GM18499 (cell line): ENCODE measurements around the gene RNF19B.
A peak's percentile ranks its signal among the peaks of the same experiment; 100 is the strongest.
"Not testable (repeated sequence)": the region's sequence is repeated elsewhere in the genome, so short reads cannot be mapped to it uniquely, and the experiment has no call there.

Source experiments
- ATAC-seq: cut with Tn5 transposase; IDR thresholded peaks from one replicate; pipeline ENCODE4 v1.9.1; 2021; ENCODE audit warnings: moderate number of reproducible peaks; ENCODE audit not compliant: insufficient read depth, unreplicated experiment

Gene RNF19B

DNA sequence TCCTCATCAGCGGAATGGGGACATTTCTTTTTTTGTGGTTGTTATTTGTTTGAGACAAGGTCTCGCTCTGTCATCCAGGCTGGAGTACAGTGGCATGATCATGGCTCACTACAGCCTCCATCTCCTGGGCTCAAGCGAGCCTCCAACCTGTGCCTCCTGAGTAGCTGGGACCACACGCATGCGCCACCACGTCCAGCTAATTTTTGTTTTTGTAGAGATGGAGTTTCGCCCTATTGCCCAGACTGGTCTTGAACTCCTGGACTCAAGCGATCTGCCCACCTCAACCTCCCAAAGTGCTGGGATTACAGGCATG lies 28.7 kb upstream of the RNF19B start:
- ATAC-seq, result not testable (repeated sequence)

DNA sequence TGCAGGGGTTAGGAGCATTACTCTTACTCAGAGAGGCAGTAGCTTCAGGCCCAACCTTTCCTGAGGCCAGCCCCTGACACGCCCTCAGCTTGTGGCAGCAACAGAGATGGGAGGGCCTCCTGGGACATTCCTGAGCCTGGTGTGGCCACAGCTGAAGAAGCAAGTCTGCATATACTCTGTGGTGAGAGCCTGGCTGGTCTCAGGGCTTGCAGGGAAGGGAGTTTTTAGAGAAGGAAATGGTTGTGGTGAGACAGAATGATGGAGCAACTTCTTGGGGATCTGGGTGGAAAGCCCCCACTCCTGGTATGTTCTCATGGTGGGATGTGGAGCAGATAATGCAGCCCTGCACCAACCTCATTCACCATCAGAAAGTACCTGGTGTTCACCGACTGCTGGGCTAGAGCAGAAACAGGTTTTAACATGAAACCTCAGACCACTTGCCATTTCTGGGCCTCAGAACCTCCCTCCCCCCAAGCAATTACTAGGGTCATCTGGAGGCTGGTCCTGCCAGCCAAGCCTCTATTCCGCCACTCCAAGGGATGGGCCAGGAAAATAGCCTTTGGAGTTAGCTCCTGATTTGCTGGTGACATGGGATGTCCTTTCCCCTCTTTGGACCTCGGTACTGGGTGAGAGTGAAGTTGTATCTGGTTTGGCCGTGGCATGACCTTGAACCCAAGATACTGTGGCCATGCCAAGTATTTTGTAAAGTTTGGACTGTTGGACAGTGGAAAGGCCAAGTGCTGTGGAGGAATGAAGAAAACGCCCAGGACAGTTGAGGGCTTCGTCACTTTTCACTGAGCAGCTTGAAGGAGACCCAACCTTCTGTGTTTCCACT lies 28.1 kb upstream of the RNF19B start:
- ATAC-seq, result peak; percentile 60

DNA sequence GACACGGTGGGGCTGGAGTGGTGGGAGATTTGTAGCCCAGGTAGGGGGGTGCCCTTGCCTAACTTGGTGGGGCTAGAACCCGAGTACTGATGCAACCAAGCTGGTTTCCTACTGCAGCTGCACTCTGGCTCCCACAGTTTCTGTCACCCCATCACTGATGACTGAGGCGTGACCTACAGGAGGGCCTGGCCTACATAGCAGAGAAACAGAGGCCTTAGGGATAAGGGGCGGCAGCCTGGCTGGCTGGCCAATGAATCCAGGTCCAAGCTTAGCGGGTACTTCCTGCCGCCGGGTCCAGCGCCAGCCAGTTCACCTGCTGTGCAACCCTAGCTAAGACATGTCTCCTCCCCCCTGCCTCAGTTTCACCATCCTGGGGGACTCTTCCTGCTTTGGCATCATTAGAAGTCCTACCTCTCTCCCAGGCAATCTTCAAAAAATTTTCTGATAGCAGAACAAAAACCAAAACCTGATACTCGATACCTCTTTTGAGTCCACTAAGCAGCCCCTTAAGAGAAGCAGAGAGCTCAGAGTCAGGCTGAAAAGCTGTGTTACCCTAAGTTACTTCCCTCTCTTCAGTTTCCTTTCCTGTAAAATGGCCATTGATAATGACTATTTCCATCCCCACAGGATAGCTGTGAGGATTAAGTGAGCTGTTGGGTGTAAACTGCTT lies 27.3 kb upstream of the RNF19B start:
- ATAC-seq, result no peak

DNA sequence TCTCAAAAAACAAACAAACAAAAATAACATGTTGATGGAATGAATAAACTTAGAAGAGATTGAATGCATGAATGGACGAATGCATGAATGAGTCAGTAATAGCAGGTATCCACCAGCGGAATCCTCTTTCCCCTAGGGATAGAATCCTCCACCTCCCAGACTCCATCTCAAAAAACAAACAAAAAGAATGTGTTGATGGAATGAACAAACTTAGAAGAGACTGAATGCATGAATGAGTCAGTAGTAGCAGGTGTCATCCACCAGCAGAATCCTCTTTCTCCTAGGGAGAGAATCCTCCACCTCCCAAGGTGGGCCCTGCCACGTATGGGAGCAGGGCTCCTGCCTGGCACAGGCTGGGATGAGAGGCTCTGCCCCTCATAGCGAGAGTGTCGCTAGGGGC lies 26.8 kb upstream of the RNF19B start:
- ATAC-seq, result no peak

DNA sequence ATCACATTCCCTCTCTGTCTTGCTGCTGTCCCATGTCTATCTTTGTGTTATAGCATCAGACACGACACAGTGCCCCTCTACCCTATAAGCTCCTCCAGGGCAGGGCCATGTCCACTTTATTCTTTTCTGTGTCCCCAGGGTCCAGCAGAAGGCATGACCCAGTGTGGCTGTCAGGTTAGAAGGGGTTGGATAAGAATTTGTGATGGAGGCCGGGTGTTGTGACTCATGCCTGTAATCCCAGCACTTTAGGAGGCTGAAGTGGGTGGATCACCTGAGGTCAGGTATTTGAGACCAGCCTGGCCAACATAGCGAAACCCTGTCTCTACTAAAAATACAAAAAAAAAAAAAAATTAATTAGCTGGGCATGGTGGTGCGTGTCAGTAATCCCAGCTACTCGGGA lies 26.3 kb upstream of the RNF19B start:
- ATAC-seq, result no peak

DNA sequence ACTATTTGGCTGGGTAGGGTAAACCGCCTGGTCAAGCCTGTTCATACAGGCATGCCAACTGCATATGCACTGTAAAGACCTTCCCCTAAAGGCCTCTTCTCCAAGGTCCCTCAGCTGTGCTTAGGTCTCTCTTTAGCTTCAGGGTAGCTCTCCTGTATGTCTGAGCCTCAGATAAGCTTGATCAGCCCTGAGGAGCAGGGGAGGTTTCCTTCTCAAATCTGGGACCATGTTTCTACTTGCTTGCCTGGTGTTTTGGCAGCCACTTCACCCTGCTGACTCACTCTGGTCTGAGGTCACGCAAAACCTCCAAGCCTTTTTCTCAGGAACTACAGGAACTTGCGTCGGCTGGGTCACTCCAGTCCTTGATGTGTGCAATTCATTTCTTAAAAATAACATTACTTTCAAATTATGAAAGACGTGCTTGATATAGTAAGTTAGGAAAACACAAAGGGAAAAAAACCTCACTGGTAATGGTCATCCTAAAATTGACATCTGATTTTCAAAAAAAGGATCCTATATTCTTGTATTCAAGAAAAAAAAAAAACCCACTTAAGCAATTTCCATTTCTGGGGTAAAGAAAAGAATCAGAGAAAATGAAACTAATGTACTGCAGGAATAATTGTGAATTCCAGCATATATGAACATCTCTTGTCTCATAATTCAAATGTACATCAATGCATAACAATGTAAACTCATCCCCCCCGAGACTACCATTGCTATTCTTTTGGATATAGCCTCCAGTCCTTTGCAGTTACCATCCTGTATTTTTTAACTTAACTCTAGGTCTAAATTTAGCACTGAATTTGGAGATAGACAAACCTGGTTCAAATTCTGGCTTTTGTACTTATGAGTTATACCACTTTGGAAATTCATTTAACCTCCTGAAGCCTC lies 24.8 kb upstream of the RNF19B start:
- ATAC-seq, result no peak

DNA sequence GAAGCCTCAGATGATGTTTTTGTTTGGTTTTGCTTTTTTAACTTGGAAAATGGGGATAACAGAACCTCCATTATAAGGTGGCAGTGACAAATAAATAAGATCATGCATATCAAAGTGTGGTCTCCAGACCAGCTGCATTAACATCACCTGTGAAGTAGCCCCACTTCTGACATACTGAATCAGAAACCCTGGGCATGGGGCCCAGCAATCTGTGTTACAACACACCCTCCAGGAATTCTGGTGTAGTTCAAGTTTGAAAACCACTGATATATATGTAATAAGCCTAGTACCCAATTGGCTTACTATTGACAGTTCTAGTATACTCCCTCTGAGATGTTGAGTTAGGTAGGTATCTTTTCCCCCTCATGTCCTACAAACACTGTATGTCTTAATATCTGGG lies 24.1 kb upstream of the RNF19B start:
- ATAC-seq, result no peak

DNA sequence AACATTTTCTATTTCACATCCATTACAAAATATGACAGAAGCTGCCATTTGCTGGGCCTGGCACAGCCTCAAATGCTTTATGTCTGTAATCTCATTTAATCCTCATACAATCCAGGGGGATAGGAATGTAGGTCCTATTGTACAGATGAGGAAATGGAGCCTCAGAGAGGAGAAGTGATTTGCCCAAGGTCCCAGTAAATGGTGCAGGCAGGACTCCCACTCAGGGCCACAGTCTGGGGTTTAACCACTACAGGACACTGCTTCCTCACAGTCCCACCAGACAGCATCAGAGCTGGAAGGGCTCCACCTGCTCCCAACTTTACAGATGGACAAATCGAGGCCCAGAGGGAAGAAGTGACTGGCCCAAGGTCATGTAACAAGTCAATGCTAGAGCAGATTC lies 20.6 kb upstream of the RNF19B start:
- ATAC-seq, result no peak

DNA sequence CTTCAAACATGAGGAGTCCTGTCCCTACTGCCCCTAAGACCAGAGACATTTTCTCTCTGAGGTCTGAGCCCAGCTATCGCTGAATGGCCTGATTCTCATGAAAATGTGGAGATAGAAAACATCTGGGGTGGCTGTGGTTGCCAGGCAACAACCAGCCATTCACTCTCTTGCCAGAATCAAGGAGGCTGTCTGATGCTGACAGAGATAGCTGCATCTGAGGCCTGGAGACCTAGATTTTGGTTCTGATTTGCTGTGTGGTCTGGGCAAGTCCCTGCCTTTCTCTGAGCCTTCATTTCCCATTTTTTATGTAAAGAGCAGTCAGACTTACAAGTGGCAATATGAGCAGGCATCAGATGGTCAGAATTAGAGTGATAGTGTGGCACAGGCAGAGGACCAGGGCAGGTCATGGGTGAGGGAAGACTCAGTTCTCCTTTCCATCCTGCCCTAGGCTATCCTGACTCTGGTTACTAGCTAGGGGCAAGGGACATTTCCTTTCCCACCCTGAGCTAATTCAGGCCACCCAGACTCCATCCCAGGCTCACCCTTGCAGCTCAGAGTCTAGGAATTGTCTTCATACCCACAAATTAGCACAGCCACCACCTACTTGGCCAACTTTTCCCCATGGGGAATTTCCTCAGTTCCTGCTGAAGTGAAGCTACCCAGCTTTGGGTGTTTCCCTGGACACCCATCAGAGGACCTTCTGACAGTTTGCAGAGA lies 20.0 kb upstream of the RNF19B start:
- ATAC-seq, result no peak

DNA sequence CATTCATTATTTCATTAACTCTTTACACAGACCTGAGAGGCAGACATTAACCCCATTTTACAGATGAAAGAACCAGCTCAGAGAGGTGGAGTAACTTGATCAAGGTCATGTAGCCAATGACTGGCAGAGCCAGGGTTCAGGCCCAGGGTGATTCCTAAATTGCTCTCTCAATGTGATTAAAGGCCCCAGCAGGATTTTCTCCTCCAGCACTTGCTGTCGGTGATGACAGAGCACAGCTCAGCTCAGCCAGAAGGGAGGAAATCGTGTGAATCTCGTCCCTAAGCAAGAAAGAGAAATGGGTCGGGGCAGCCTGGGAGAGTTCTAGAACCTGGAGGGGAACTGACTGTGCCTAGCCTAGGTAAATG lies 19.5 kb upstream of the RNF19B start:
- ATAC-seq, result no peak

DNA sequence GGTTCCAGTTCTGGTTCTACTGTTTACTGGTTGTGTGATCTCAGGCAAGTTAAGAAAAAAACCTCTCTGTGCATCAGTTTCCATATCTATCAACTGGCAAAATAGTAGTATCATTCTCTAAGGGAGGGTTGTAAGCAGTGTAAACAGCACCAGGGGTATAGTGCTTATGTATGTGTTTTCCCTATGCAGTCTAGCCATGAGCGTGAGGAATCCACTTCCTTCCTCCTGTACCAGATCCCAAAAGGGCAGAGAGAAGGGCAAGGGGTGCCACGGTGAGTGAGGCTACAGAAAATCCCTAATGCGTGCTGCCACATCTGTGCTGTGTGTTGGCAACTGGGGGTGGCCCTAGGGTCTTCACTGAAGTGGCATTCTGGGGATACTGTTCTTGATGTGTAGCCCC lies 18.4 kb upstream of the RNF19B start:
- no peak for ATAC-seq

DNA sequence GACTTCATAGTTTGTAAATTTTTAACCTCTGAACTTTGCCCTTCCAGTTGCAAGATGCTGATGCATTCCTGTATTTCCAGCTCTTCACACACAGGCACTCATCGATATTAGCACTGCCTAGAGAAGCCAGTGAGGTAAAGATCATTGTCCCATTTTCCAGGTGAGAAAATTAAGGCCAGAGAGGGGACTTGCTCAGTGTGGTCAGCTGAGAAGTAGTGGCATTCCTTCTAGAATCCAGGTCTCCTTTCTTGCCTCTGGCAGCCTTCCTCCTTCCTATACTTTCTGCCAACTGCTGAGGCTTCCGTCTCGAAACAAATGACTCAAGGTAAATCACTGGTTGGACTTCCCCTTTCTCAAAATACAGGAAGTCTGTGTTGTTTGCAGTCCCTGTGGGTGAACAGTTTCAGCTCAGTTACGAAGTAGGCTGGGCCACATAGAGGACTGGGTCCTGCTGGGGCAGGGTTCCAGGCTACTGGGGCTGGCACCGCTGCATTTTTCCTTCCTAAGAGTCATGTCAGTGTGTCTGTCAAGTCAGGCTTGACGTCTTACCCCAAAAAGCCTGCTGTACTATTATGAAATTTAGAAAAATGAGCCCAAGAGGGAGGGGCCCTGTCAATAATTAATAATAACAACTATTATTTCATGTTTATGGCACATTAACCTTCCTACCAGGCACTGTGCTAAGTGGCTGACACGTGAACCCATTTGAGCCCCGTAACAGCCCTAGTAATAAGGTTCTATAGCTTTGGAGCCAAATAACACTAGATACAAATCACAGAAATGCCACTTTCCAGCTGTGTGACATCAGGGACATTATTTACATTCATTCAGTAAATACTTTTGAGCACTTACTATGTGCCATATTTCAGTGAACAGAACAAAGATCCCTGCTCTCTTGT lies 16.6 kb upstream of the RNF19B start:
- ATAC-seq, result peak; percentile 57

DNA sequence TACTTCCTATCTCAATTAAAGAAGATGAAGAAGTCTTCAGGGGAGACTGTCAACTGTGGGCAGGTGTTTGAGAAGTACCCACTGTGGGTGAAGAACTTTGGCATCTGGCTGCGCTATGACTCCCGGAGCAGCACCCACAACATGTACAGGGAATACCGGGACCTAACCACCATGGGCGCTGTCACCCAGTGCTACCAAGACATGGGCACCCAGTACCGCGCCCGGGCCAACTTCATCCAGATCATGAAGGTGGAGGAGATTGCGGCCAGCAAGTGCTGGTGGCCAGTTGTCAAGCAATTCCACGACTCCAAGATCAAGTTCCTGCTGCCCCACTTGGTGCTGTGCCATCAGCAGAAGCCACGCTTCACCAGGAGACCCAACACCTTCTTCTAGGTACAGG lies 15.5 kb upstream of the RNF19B start:
- ATAC-seq, result no peak

DNA sequence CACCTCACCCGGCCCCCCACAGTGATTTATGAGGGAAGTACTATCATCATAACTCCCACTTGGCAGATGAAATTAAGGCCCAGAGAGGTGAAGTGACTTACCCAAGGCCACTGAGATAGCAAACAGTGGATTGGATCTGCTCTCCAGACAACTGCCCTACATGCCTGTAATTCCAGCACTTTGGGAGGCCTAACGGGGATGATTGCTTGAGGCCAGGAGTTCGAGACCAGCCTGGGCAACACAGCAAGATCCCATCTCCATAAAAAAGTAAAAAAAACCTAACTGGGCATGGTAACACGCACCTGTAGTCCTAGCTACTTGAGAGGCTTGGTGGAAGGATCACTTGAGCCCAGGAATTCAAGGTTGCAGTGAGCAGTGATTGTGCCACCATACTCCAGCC lies 14.2 kb upstream of the RNF19B start:
- ATAC-seq, result no peak

DNA sequence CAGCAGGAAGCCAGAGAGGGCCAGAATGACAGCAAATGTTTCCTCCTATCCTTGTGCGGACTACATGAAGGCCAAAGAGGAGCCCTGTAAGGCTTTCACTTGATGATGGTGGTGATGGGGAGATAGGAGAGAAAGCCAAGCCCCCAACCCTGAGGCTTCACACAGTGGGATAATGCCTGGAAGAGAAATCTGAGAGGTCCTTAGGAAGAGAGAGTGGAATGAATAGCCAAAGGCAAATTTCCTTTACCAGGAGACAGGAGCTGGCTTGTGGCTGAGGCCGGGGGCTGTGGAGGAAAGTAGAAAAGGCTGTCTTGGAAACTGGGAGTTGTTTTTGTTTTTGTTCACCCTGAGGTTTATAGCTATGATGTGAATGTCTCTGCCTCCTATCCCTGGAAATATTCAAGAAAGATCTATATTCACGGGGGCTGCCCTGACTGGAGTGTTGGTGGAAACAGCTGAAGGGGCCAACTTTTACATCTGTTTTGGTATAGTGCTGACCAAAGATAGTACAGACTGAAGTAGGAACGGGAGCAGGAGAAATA lies 13.0 kb upstream of the RNF19B start:
- no peak for ATAC-seq

DNA sequence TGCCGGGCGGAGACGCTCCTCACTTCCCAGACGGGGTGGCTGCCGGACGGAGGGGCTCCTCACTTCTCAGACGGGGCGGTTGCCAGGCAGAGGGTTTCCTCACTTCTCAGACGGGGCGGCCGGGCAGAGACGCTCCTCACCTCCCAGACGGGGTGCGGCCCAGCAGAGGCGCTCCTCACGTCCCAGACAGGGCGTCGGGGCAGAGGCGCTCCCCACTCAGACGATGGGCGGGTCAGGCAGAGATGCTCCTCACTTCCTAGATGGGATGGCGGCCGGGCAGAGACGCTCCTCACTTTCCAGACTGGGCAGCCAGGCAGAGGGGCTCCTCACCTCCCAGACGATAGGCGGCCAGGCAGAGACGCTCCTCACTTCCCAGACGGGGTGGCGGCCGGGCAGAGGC lies 10.4 kb upstream of the RNF19B start:
- ATAC-seq, result not testable (repeated sequence)

DNA sequence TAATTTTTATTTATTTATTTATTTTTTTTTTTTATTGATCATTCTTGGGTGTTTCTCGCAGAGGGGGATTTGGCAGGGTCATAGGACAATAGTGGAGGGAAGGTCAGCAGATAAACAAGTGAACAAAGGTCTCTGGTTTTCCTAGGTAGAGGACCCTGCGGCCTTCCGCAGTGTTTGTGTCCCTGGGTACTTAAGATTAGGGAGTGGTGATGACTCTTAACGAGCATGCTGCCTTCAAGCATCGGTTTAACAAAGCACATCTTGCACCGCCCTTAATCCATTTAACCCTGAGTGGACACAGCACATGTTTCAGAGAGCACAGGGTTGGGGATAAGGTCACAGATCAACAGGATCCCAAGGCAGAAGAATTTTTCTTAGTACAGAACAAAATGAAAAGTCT lies 8.8 kb upstream of the RNF19B start:
- ATAC-seq, result not testable (repeated sequence)

DNA sequence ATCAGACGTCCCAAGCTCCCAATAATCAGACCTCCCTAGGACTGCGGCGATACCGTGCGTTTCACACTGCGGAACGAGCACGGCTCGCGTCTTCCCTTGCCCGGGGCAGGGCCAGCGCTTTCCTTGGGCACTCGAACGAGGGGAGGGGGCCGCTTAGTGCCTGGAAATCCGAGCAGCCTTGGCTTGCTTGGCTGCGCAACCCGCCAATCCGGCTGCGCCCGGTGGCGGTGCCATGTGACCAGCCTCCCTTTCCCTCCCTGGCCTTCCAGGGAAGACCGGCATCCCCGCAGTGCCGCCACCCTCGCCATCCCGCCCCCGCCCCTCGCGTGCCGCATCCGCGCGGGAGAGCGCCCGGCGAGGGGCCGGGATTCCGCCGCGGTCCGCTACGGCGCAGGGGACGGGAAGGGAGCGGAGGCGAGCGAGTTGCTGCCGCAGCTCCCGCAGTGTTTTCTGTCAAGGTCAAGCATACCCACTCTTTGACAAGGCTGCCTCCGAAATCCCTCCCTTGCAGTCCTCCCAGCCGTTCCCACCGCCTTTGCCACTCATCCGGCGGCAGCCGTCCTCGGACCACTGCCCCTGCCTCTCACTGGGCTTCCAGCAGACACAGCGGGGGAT lies 8.3 kb upstream of the RNF19B start:
- no peak for ATAC-seq

DNA sequence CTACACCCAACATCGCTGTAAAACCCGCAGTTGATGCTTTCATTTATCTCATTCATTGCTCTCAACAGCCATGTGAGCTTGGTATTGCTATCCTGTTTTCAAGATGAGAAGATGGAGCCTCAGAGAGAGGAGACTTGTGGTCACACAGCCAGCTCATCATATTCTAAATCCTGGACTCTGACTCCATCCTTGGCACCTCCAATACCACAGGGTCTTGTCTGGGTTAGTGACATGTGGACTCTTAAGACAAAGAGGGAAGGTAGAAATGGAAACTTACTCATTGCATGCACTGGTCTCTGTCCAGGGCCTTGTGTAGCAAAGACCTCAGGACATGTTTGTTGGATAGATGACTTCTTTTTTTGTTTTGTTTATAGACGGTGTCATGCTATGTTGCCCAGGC lies 7.0 kb upstream of the RNF19B start:
- ATAC-seq, result no peak
